ENCODE results near the gene HPS5. TPM values are rescaled to one million over a fixed set of nuclear protein-coding genes. Genes with fewer than 3 reads are reported as not detected.

HPS5 gene
- total RNA-seq = 10 to 100 TPM; 20.3 to 22.6 TPM

GRCh38 chr11:18321969-18322711, at the start of gene HPS5, which contains the start of gene GTF2H1:
Gene HPS5 (minus strand): TSS chr11:18322140. CDS start chr11:18317858, 4,282 bp downstream.
Gene GTF2H1 (plus strand): TSS chr11:18322567. CDS start chr11:18333075, 10,508 bp downstream.
- POLR2A ChIA-PET = interaction anchor here (0.6 to 4.7 kb wide), 34 partner anchors 8 to 311 kb away, joined by 3 to 151 read pairs (median 4); partner anchors contain the start of genes LDHA, SAA2, SAAL1 and SPTY2D1
- H3K4me1 Mint-ChIP-seq = peaks cover 65% of the 10 kb centered on the region
- peak; percentile 96 for DNase-seq
- CTCF ChIA-PET = interaction anchor here (1.1 to 3.8 kb wide), 9 partner anchors 14 to 400 kb away, joined by 3 to 29 read pairs (median 5); partner anchors contain the start of genes LDHA and SAAL1
- H3K9me3 Mint-ChIP-seq = no peaks in the 10 kb centered on the region
- no peaks in the 10 kb centered on the region for H3K27me3 Mint-ChIP-seq
- peak within 1 kb of the TSS; percentile 98 for H3K4me3 Mint-ChIP-seq
- peaks cover 36% of the 10 kb centered on the region for H3K36me3 Mint-ChIP-seq (ENCODE audit: low read depth)
- H3K27ac Mint-ChIP-seq = peak within 1 kb of the TSS; percentile 96

GRCh38 chr11:18371279-18371678, 49.3 kb upstream of the HPS5 start:
- ChIA-PET POLR2A (interaction anchor here (1.1 kb wide), 1 partner anchor 25 kb away, joined by 4 read pairs; no protein-coding TSS in a partner anchor), CTCF (no interaction called here)
- H3K4me1 Mint-ChIP-seq = peaks cover 5% of the 10 kb centered on the region
- no peaks in the 10 kb centered on the region for H3K9me3 Mint-ChIP-seq
- H3K4me3 Mint-ChIP-seq = no peak overlapping the region
- H3K27me3 Mint-ChIP-seq = no peaks in the 10 kb centered on the region
- H3K36me3 Mint-ChIP-seq (ENCODE audit: low read depth) = peaks cover 16% of the 10 kb centered on the region
- no peak for DNase-seq
- no peak overlapping the region for H3K27ac Mint-ChIP-seq

GRCh38 chr11:18369398-18369797, 47.5 kb upstream of the HPS5 start:
- no peak overlapping the region for H3K4me3 Mint-ChIP-seq
- ChIA-PET POLR2A (interaction anchor here (1.5 to 1.6 kb wide), 2 partner anchors 14 to 25 kb away, joined by 4 to 9 read pairs; partner anchors contain the start of gene LDHA), CTCF (interaction anchor here (1.1 kb wide), 1 partner anchor 15 kb away, joined by 3 read pairs; no protein-coding TSS in a partner anchor)
- H3K27me3 Mint-ChIP-seq = no peaks in the 10 kb centered on the region
- H3K27ac Mint-ChIP-seq = no peak overlapping the region
- no peak for DNase-seq
- H3K9me3 Mint-ChIP-seq = no peaks in the 10 kb centered on the region
- peaks cover 30% of the 10 kb centered on the region for H3K36me3 Mint-ChIP-seq (ENCODE audit: low read depth)
- peaks cover 13% of the 10 kb centered on the region for H3K4me1 Mint-ChIP-seq

- Mint-ChIP-seq H3K9me3 (no peaks in the 10 kb centered on the region), H3K4me3 (no peak overlapping the region), H3K36me3 (ENCODE audit: low read depth) (peaks cover 40% of the 10 kb centered on the region), H3K4me1 (peaks cover 13% of the 10 kb centered on the region), H3K27me3 (no peaks in the 10 kb centered on the region), H3K27ac (no peak overlapping the region)
- ChIA-PET CTCF (interaction anchor here (1.0 kb wide), 1 partner anchor 12 kb away, joined by 3 read pairs; no protein-coding TSS in a partner anchor), POLR2A (interaction anchor here (1.6 kb wide), 1 partner anchor 16 kb away, joined by 9 read pairs; no protein-coding TSS in a partner anchor)
- no peak for DNase-seq
These were observed 46.3 kb upstream of the HPS5 start for GRCh38 chr11:18368221-18368620.

- POLR2A ChIA-PET = interaction anchor here (0.8 kb wide), 1 partner anchor 28 kb away, joined by 4 read pairs; no protein-coding TSS in a partner anchor
- CTCF ChIA-PET = interaction anchor here (1.0 kb wide), 1 partner anchor 11 kb away, joined by 3 read pairs; no protein-coding TSS in a partner anchor
- DNase-seq = no peak
- H3K4me3 Mint-ChIP-seq = no peak overlapping the region
- H3K27ac Mint-ChIP-seq = no peak overlapping the region
- no peaks in the 10 kb centered on the region for H3K27me3 Mint-ChIP-seq
- H3K36me3 Mint-ChIP-seq (ENCODE audit: low read depth) = peaks cover 41% of the 10 kb centered on the region
- H3K4me1 Mint-ChIP-seq = peaks cover 13% of the 10 kb centered on the region
- no peaks in the 10 kb centered on the region for H3K9me3 Mint-ChIP-seq
These were observed 45.5 kb upstream of the HPS5 start for GRCh38 chr11:18367431-18367830.

- Mint-ChIP-seq H3K9me3 (no peaks in the 10 kb centered on the region), H3K27ac (peak overlapping the region; percentile 50), H3K36me3 (ENCODE audit: low read depth) (peaks cover 49% of the 10 kb centered on the region), H3K27me3 (no peaks in the 10 kb centered on the region), H3K4me1 (peaks cover 13% of the 10 kb centered on the region), H3K4me3 (no peak overlapping the region)
- CTCF ChIA-PET = interaction anchor here (1.9 kb wide), 1 partner anchor 18 kb away, joined by 6 read pairs; no protein-coding TSS in a partner anchor
- DNase-seq = no peak
- POLR2A ChIA-PET = interaction anchor here (0.6 to 3.7 kb wide), 2 partner anchors 10 to 29 kb away, joined by 4 to 20 read pairs; partner anchors contain the start of gene LDHA
These were observed 44.3 kb upstream of the HPS5 start for GRCh38 chr11:18366286-18366685.

- Mint-ChIP-seq H3K9me3 (no peaks in the 10 kb centered on the region), H3K4me3 (no peak overlapping the region), H3K4me1 (peaks cover 13% of the 10 kb centered on the region), H3K27me3 (no peaks in the 10 kb centered on the region), H3K27ac (no peak overlapping the region), H3K36me3 (ENCODE audit: low read depth) (peaks cover 48% of the 10 kb centered on the region)
- ChIA-PET POLR2A (interaction anchor here (0.6 to 3.7 kb wide), 3 partner anchors 9 to 30 kb away, joined by 3 to 20 read pairs (median 4); partner anchors contain the start of gene LDHA), CTCF (interaction anchor here (1.9 kb wide), 1 partner anchor 18 kb away, joined by 6 read pairs; no protein-coding TSS in a partner anchor)
- no peak for DNase-seq
These were observed 43.8 kb upstream of the HPS5 start for GRCh38 chr11:18365741-18366140.

GRCh38 chr11:18364495-18365073, 42.6 kb upstream of the HPS5 start:
- ChIA-PET CTCF (interaction anchor here (1.0 to 1.9 kb wide), 2 partner anchors 19 to 249 kb away, joined by 5 to 6 read pairs; no protein-coding TSS in a partner anchor), POLR2A (interaction anchor here (1.1 to 3.7 kb wide), 2 partner anchors 20 to 31 kb away, joined by 3 to 20 read pairs; partner anchors contain the start of gene LDHA)
- Mint-ChIP-seq H3K4me3 (no peak overlapping the region), H3K9me3 (no peaks in the 10 kb centered on the region), H3K36me3 (ENCODE audit: low read depth) (peaks cover 53% of the 10 kb centered on the region), H3K4me1 (peaks cover 13% of the 10 kb centered on the region), H3K27me3 (no peaks in the 10 kb centered on the region), H3K27ac (no peak overlapping the region)
- DNase-seq = no peak

- no peaks in the 10 kb centered on the region for H3K9me3 Mint-ChIP-seq
- ChIA-PET CTCF (no interaction called here), POLR2A (no interaction called here)
- peaks cover 6% of the 10 kb centered on the region for H3K4me1 Mint-ChIP-seq
- no peak overlapping the region for H3K27ac Mint-ChIP-seq
- peaks cover 65% of the 10 kb centered on the region for H3K36me3 Mint-ChIP-seq (ENCODE audit: low read depth)
- DNase-seq = no peak
- no peaks in the 10 kb centered on the region for H3K27me3 Mint-ChIP-seq
- H3K4me3 Mint-ChIP-seq = no peak overlapping the region
These were observed 39.2 kb upstream of the HPS5 start for GRCh38 chr11:18361154-18361553.

GRCh38 chr11:18358646-18359045, 36.7 kb upstream of the HPS5 start:
- Mint-ChIP-seq H3K27me3 (no peaks in the 10 kb centered on the region), H3K36me3 (ENCODE audit: low read depth) (peaks cover 57% of the 10 kb centered on the region), H3K4me3 (no peak overlapping the region), H3K4me1 (no peaks in the 10 kb centered on the region), H3K27ac (no peak overlapping the region), H3K9me3 (no peaks in the 10 kb centered on the region)
- ChIA-PET POLR2A (interaction anchor here (1.0 to 2.6 kb wide), 2 partner anchors 25 to 37 kb away, joined by 3 to 9 read pairs; no protein-coding TSS in a partner anchor), CTCF (interaction anchor here (1.0 to 2.9 kb wide), 2 partner anchors 16 to 115 kb away, joined by 4 to 12 read pairs; no protein-coding TSS in a partner anchor)
- DNase-seq = no peak

GRCh38 chr11:18352581-18352980, 30.6 kb upstream of the HPS5 start:
- POLR2A ChIA-PET = interaction anchor here (1.0 kb wide), 1 partner anchor 30 kb away, joined by 3 read pairs; the partner anchor contains the start of genes GTF2H1 and HPS5
- H3K36me3 Mint-ChIP-seq (ENCODE audit: low read depth) = peaks cover 59% of the 10 kb centered on the region

GRCh38 chr11:18347471-18348125, 25.7 kb upstream of the HPS5 start:
- CTCF ChIA-PET = no interaction called here
- peak overlapping the region; percentile 5 for H3K27ac Mint-ChIP-seq
- H3K36me3 Mint-ChIP-seq (ENCODE audit: low read depth) = peaks cover 52% of the 10 kb centered on the region
- POLR2A ChIA-PET = interaction anchor here (1.0 to 1.1 kb wide), 2 partner anchors 16 to 48 kb away, joined by 3 read pairs; no protein-coding TSS in a partner anchor
- no peak overlapping the region for H3K4me3 Mint-ChIP-seq
- H3K4me1 Mint-ChIP-seq = peaks cover 7% of the 10 kb centered on the region
- DNase-seq = no peak
- no peaks in the 10 kb centered on the region for H3K9me3 Mint-ChIP-seq
- no peaks in the 10 kb centered on the region for H3K27me3 Mint-ChIP-seq

More at GRCh38 chr11:18352581-18352980, 30.6 kb upstream of the HPS5 start:
- CTCF ChIA-PET = no interaction called here
- peaks cover 4% of the 10 kb centered on the region for H3K4me1 Mint-ChIP-seq
- no peaks in the 10 kb centered on the region for H3K9me3 Mint-ChIP-seq
- H3K27ac Mint-ChIP-seq = no peak overlapping the region
- H3K4me3 Mint-ChIP-seq = no peak overlapping the region
- H3K27me3 Mint-ChIP-seq = no peaks in the 10 kb centered on the region
- no peak for DNase-seq
